ENCODE measurements around the gene SPRR5.

GRCh38 chr1:152983234-152983633 lies 36.2 kb downstream of the SPRR5 start:
- TF ChIP-seq CTCF (IDR thresholded peaks at IDR 0.05) (no peak), POLR2A (IDR thresholded peaks at IDR 0.05) (no peak)
